IMR-90 (cell line): Measurements from ENCODE around the gene RERE. TPM values are rescaled to one million over a fixed set of nuclear protein-coding genes. Genes with fewer than 3 reads are reported as not detected.
A peak's percentile ranks its signal among the peaks of the same experiment; 100 is the strongest.

ENCODE experiments used
- ATAC-seq: fragments of 200-7000 bp; cut with Tn5 transposase; 2 replicates; pipeline ENCODE4 v1.9.1; 2020; ENCODE audit warnings: low read depth, mild to moderate bottlenecking, moderate library complexity
- BruUV-seq: library from RNA; stranded (reverse); fragments of 400-500 nt; replicated peaks from 2 replicates; lab custom pipeline; 2021; lab: Mats Ljungman, UMichigan
- CTCF ChIA-PET: fragments of 300-600 bp; formaldehyde crosslinking; extraction: SDS; loops from one replicate; lab custom pipeline; 2021; ENCODE audit warnings: antibody characterized with exemption; lab: Yijun Ruan, JAX
- POLR2A ChIA-PET: fragments of 300-600 bp; sonication (Branson Sonifier 250); formaldehyde crosslinking; loops from one replicate; lab custom pipeline; 2022; ENCODE audit warnings: antibody characterized with exemption; ENCODE audit not compliant: unreplicated experiment; lab: Charles Lee
- DNase-seq: peaks from one replicate; pipeline ENCODE4 v3.0.0; 2013
- H2AFZ ChIP-seq: replicated peaks from 2 replicates; pipeline ENCODE3; 2013; ENCODE audit warnings: low read length, mild to moderate bottlenecking; ENCODE audit not compliant: poor library complexity
- H2AK5ac ChIP-seq: 2 replicates; pipeline ENCODE4 v1.6.1; 2013; ENCODE audit warnings: low read depth, low read length, inconsistent platforms
- H2AK9ac ChIP-seq: replicated peaks from 2 replicates; pipeline ENCODE3; 2013; ENCODE audit warnings: mild to moderate bottlenecking, low read depth, low read length, moderate library complexity; ENCODE audit not compliant: poor library complexity
- H2BK120ac ChIP-seq: 2 replicates; pipeline ENCODE4 v1.6.1; 2013; ENCODE audit warnings: low read depth, low read length, inconsistent platforms
- H2BK15ac ChIP-seq: 3 replicates; pipeline ENCODE4 v1.6.1; 2013; ENCODE audit warnings: low read depth, low read length, inconsistent platforms
- H2BK20ac ChIP-seq: 2 replicates; pipeline ENCODE4 v1.6.1; 2013; ENCODE audit warnings: low read depth, mild to moderate bottlenecking, inconsistent platforms, low read length, moderate library complexity
- H2BK5ac ChIP-seq: 2 replicates; pipeline ENCODE4 v1.6.1; 2013; ENCODE audit warnings: mild to moderate bottlenecking, low read depth, low read length, inconsistent platforms; ENCODE audit not compliant: poor library complexity, severe bottlenecking
- H3K14ac ChIP-seq: replicated peaks from 2 replicates; pipeline ENCODE4 v1.6.1; 2013; ENCODE audit warnings: low read depth, low read length, inconsistent platforms
- H3K18ac ChIP-seq: 2 replicates; pipeline ENCODE4 v1.6.1; 2013; ENCODE audit warnings: low read depth, low read length, control low read depth
- H3K23ac ChIP-seq: 2 replicates; pipeline ENCODE4 v1.6.1; 2013; ENCODE audit warnings: low read depth, low read length, inconsistent platforms
- H3K27ac ChIP-seq: 2 replicates; pipeline ENCODE4 v1.5.1; 2013; ENCODE audit warnings: mild to moderate bottlenecking, control low read depth, low read length; ENCODE audit not compliant: insufficient read depth
- H3K27me3 ChIP-seq: 2 replicates; pipeline ENCODE4 v1.6.1; 2013; ENCODE audit warnings: low read length; ENCODE audit not compliant: control insufficient read depth, insufficient read depth
- H3K36me3 ChIP-seq: 2 replicates; pipeline ENCODE4 v1.6.1; 2013; ENCODE audit warnings: low read length, mixed read lengths; ENCODE audit not compliant: control insufficient read depth, insufficient read depth
- H3K4ac ChIP-seq: 2 replicates; pipeline ENCODE4 v1.6.1; 2013; ENCODE audit warnings: low read depth, low read length, inconsistent platforms
- H3K4me1 ChIP-seq: 2 replicates; pipeline ENCODE4 v1.6.1; 2013; ENCODE audit warnings: low read length, mixed read lengths; ENCODE audit not compliant: control insufficient read depth, insufficient read depth
- H3K4me2 ChIP-seq: 2 replicates; pipeline ENCODE4 v1.6.1; 2013; ENCODE audit warnings: low read depth, mild to moderate bottlenecking, control low read depth, low read length, moderate library complexity
- H3K4me3 ChIP-seq: 2 replicates; pipeline ENCODE4 v1.5.1; 2013; ENCODE audit warnings: low read depth, mild to moderate bottlenecking, control low read depth, low read length, moderate library complexity; ENCODE audit not compliant: insufficient read depth
- H3K56ac ChIP-seq: 2 replicates; pipeline ENCODE4 v1.6.1; 2013; ENCODE audit warnings: low read length, inconsistent platforms; ENCODE audit not compliant: insufficient read depth; ENCODE audit errors: extremely low read depth
- H3K79me1 ChIP-seq, 2 experiments: 2 replicates each; pipeline ENCODE4 v1.6.1; 2013; ENCODE audit warnings: low read length in 2 of 2, inconsistent platforms in 1 of 2, low read depth in 1 of 2
- H3K9ac ChIP-seq: 2 replicates; pipeline ENCODE4 v1.6.1; 2013; ENCODE audit warnings: low read depth, low read length, control low read depth
- H3K9me1 ChIP-seq: 2 replicates; pipeline ENCODE4 v1.6.1; 2013; ENCODE audit warnings: low read length, inconsistent platforms; ENCODE audit not compliant: insufficient read depth
- H3K9me3 ChIP-seq: 2 replicates; pipeline ENCODE4 v1.6.1; 2013; ENCODE audit warnings: low read length; ENCODE audit not compliant: control insufficient read depth, insufficient read depth
- H4K20me1 ChIP-seq: 2 replicates; pipeline ENCODE4 v1.6.1; 2013; ENCODE audit warnings: low read length, inconsistent platforms; ENCODE audit not compliant: insufficient read depth
- H4K5ac ChIP-seq: 2 replicates; pipeline ENCODE4 v1.6.1; 2013; ENCODE audit warnings: mild to moderate bottlenecking, low read depth, low read length, control low read depth
- H4K8ac ChIP-seq, 2 experiments: 2 replicates each; pipeline ENCODE4 v1.6.1; 2013; ENCODE audit warnings: low read depth in 2 of 2, low read length in 2 of 2, control low read depth in 1 of 2, inconsistent platforms in 1 of 2
- H4K91ac ChIP-seq: 2 replicates; pipeline ENCODE4 v1.6.1; 2013; ENCODE audit warnings: low read depth, low read length, inconsistent platforms; ENCODE audit not compliant: insufficient read depth
- CEBPB ChIP-seq: IDR thresholded peaks from 2 replicates; pipeline ENCODE4 v1.6.1; 2012; ENCODE audit warnings: low read depth, low read length, improper control_type of control experiment
- CHD1 ChIP-seq: IDR thresholded peaks from 2 replicates; pipeline ENCODE4 v1.6.1; 2012; ENCODE audit warnings: low read depth, low read length, improper control_type of control experiment
- CTCF ChIP-seq: conservative IDR thresholded peaks from 2 replicates; pipeline ENCODE4 v1.5.1; 2012; ENCODE audit warnings: mild to moderate bottlenecking, low read depth, low read length, improper control_type of control experiment
- ELK1 ChIP-seq: fragments of 150-350 bp; IDR thresholded peaks from 2 replicates; pipeline ENCODE4 v1.6.1; 2016; ENCODE audit warnings: low read depth, mild to moderate bottlenecking, low read length, moderate library complexity, borderline replicate concordance
- FOS ChIP-seq: fragments of 150-350 bp; IDR thresholded peaks from 2 replicates; pipeline ENCODE4 v1.6.1; 2016; ENCODE audit warnings: low read depth, low read length
- MAFK ChIP-seq: IDR thresholded peaks from 2 replicates; pipeline ENCODE4 v1.6.1; 2012; ENCODE audit warnings: low read depth, low read length, improper control_type of control experiment
- MAZ ChIP-seq: IDR thresholded peaks from 2 replicates; pipeline ENCODE4 v1.6.1; 2012; ENCODE audit warnings: low read depth, mild to moderate bottlenecking, low read length, improper control_type of control experiment, moderate library complexity, borderline replicate concordance
- NFE2L2 ChIP-seq: fragments of 150-350 bp; IDR thresholded peaks from 2 replicates; pipeline ENCODE4 v1.6.1; 2016; ENCODE audit warnings: low read depth, mild to moderate bottlenecking, low read length
- RCOR1 ChIP-seq: IDR thresholded peaks from 2 replicates; pipeline ENCODE4 v1.6.1; 2012; ENCODE audit warnings: mild to moderate bottlenecking, low read length, improper control_type of control experiment; ENCODE audit not compliant: insufficient replicate concordance
- RFX5 ChIP-seq: IDR thresholded peaks from 2 replicates; pipeline ENCODE4 v1.8.0; 2012; ENCODE audit warnings: low read depth, mild to moderate bottlenecking, low read length, moderate library complexity
- SMC3 ChIP-seq: fragments of 150-350 bp; IDR thresholded peaks from 2 replicates; pipeline ENCODE4 v1.6.1; 2016; ENCODE audit warnings: low read depth, mild to moderate bottlenecking, antibody characterized with exemption, low read length, moderate library complexity
- WGBS, 2 experiments: methylation state at CpG; one replicate each; pipeline versions ENCODE4 v1.1.5 to v1.1.7; 2013; ENCODE audit warnings: missing lambda C conversion rate in 2 of 2; ENCODE audit not compliant: insufficient read length in 1 of 2; ENCODE audit errors: extremely low coverage in 2 of 2; 5-methylcytosine and 5-hydroxymethylcytosine counted together
- dilution Hi-C: fragments of 300-500 bp; cut with HindIII; formaldehyde crosslinking; loops from one replicate; pipeline ENCODE4 v1.14.3; 2018; ENCODE audit warnings: low sequenced_read_pairs; ENCODE audit not compliant: unreplicated experiment
- in situ Hi-C: fragments of 300-500 bp; cut with MboI; formaldehyde crosslinking; loops from 3 replicates; pipeline ENCODE4 v1.14.3; 2019; ENCODE audit warnings: low sequenced_read_pairs, inconsistent platforms, mixed read lengths
- intact Hi-C: fragments of 100-400 bp; cut with micrococcal nuclease; formaldehyde crosslinking; loops from 2 replicates; pipeline ENCODE4 v1.10.0; 2022
- polyA plus RNA-seq, 3 experiments: library from polyadenylated mRNA; depleted of rRNA; stranded (reverse); fragments of >200 nt; gene quantifications; 2 replicates each; pipeline ENCODE4 v1.2.3, GENCODE V29; 2012; ENCODE audit warnings: low replicate concordance in 1 of 3
- total RNA-seq: library from RNA; depleted of rRNA; stranded (reverse); fragments of >200 nt; gene quantifications from 2 replicates; pipeline ENCODE4 v1.2.3, GENCODE V29; 2012

The RERE gene
- total and polyA plus RNA-seq, 2 of the 4 experiments (the other 2 are of a cell fraction), result 11.5 to 25.1 TPM

GRCh38 chr1:8714173-8714572, 103.3 kb downstream of the RERE start:
- H2BK20ac ChIP-seq, result 0 out of 2 replicates have a peak overlapping the region, but pooled peaks have one; percentile 6
- H4K20me1 ChIP-seq, result peaks cover 7% of the 10 kb centered on the region; the same call in 1 of the 2 replicates
- peak overlapping the region; percentile 74; the same call in 1 of the 2 replicates for H3K18ac ChIP-seq
- no peak overlapping the region for H3K56ac ChIP-seq
- no peak overlapping the region for H2AK5ac ChIP-seq
- no peak overlapping the region for H3K4me2 ChIP-seq
- no peak for TF ChIP-seq ELK1
- no peak for TF ChIP-seq CHD1
- TF ChIP-seq NFE2L2, result no peak
- TF ChIP-seq RFX5, result no peak
- no peak for TF ChIP-seq MAFK
- no peak for TF ChIP-seq MAZ
- TF ChIP-seq SMC3, result no peak
- TF ChIP-seq FOS, result no peak
- TF ChIP-seq CTCF, result no peak
- TF ChIP-seq RCOR1, result no peak
- no peak for TF ChIP-seq CEBPB
- peaks cover 25 to 46% of the 10 kb centered on the region in 2 experiments for H3K79me1 ChIP-seq
- H3K4me3 ChIP-seq, result no peak overlapping the region
- peaks cover 18% of the 10 kb centered on the region for H3K4me1 ChIP-seq
- no peak overlapping the region; the same call in 2 of the 3 replicates for H2BK15ac ChIP-seq
- in situ Hi-C loops, result loop anchor here (25.0 kb wide), 1 partner anchor 727 kb away; no protein-coding TSS in a partner anchor
- H4K5ac ChIP-seq, result peak overlapping the region; percentile 57; the same call in 1 of the 2 replicates
- no TSS peak for BruUV-seq
- ATAC-seq, result no peak
- peak overlapping the region; percentile 59; the same call in 1 of the 2 replicates for H2BK120ac ChIP-seq
- peak overlapping the region; percentile 62; the same call in 1 of the 2 replicates for H4K91ac ChIP-seq
- H3K9ac ChIP-seq, result no peak overlapping the region
- no peaks in the 10 kb centered on the region for H3K9me3 ChIP-seq
- H3K9me1 ChIP-seq, result peaks cover 3% of the 10 kb centered on the region; the same call in 1 of the 2 replicates
- peak overlapping the region; percentile 11; the same call in 1 of the 2 replicates for H3K4ac ChIP-seq
- DNase-seq, result no peak
- no peak overlapping the region for H3K27ac ChIP-seq
- dilution Hi-C loops, result no loop called here
- intact Hi-C loops, result no loop called here
- H3K27me3 ChIP-seq, result no peaks in the 10 kb centered on the region
- H3K23ac ChIP-seq, result no peak overlapping the region
- ChIA-PET POLR2A (no interaction called here), CTCF (interaction anchor here (1.1 kb wide), 1 partner anchor 10 kb away, joined by 3 read pairs; no protein-coding TSS in a partner anchor)
- no peaks in the 10 kb centered on the region for H3K36me3 ChIP-seq
- H4K8ac ChIP-seq, result no peak overlapping the region; a peak in 1 of 4 replicates
- peak overlapping the region; percentile 18; the same call in 1 of the 2 replicates for H3K14ac ChIP-seq
- H2AFZ ChIP-seq, result no peak overlapping the region
- no peak overlapping the region for H2AK9ac ChIP-seq
- peak overlapping the region; percentile 9 for H2BK5ac ChIP-seq
- no CpG with 5 or more reads among the region's 3 CpGs for WGBS, 2 experiments
